ENCODE results near the gene UTY. TPM values are rescaled to one million over a fixed set of nuclear protein-coding genes. Genes with fewer than 3 reads are reported as not detected.

Gene UTY
- polyA plus RNA-seq, 3 donors, result not detected

GRCh38 chrY:13415556-13415955 lies 64.3 kb downstream of the UTY start:
- no peak for DNase-seq
- H3K9me3 Mint-ChIP-seq, result no peaks in the 10 kb centered on the region
- H3K27ac Mint-ChIP-seq, result no peak overlapping the region
- H3K9ac ChIP-seq (ENCODE audit: insufficient read depth, low read length, poor library complexity, severe bottlenecking), result no peak overlapping the region
- no peak overlapping the region for H3K27ac ChIP-seq (ENCODE audit: low read depth in 1 of 2, low read length in 2 of 2)
- intact Hi-C loops (cut with micrococcal nuclease), result no loop called here
- no peaks in the 10 kb centered on the region for H3K27me3 ChIP-seq (ENCODE audit: control insufficient read depth in 2 of 2, insufficient read depth in 2 of 2, low read length in 2 of 2)
- no peaks in the 10 kb centered on the region for H4K20me1 ChIP-seq (ENCODE audit: insufficient read depth, low read length)
- no peaks in the 10 kb centered on the region for H3K27me3 Mint-ChIP-seq (ENCODE audit: low read depth in 3 of 3)
- no peak overlapping the region for H3K4me2 ChIP-seq (replicated peaks; ENCODE audit: extremely low read depth, low read length, poor library complexity, severe bottlenecking)
- peaks cover 24% of the 10 kb centered on the region for H3K4me1 Mint-ChIP-seq
- H3K36me3 ChIP-seq (replicated peaks in 1 of 2; ENCODE audit: control insufficient read depth in 1 of 2, insufficient read depth in 2 of 2, low read length in 2 of 2), result peaks cover 0 to 8% of the 10 kb centered on the region in 2 donors
- no peaks in the 10 kb centered on the region for H3K79me2 ChIP-seq (ENCODE audit: insufficient read depth, low read length)
- peaks cover 0 to 11% of the 10 kb centered on the region in 2 donors for H3K4me1 ChIP-seq (ENCODE audit: control insufficient read depth in 1 of 2, insufficient read depth in 2 of 2, low read length in 2 of 2)
- H3K4me3 ChIP-seq (replicated peaks in 1 of 3; ENCODE audit: low read depth in 2 of 3, low read length in 3 of 3), result no peak overlapping the region
- H3K9me3 ChIP-seq (replicated peaks in 1 of 2; ENCODE audit: control insufficient read depth in 1 of 2, insufficient read depth in 1 of 2, low read length in 2 of 2), result no peaks in the 10 kb centered on the region
- peaks cover 0 to 8% of the 10 kb centered on the region in 2 donors for H3K36me3 Mint-ChIP-seq
- no peak overlapping the region for H2AFZ ChIP-seq (ENCODE audit: insufficient read depth, low read depth, low read length, poor library complexity, severe bottlenecking)
- no peak for TF ChIP-seq CTCF (IDR thresholded peaks at IDR 0.05)
- H3K4me3 Mint-ChIP-seq, result no peak overlapping the region

- intact Hi-C loops (cut with micrococcal nuclease), result no loop called here
- Mint-ChIP-seq H3K36me3 (peaks cover 0 to 12% of the 10 kb centered on the region in 2 donors), H3K9me3 (no peaks in the 10 kb centered on the region), H3K4me1 (no peaks in the 10 kb centered on the region), H3K27me3 (ENCODE audit: low read depth in 3 of 3) (no peaks in the 10 kb centered on the region), H3K4me3 (no peak overlapping the region), H3K27ac (no peak overlapping the region)
- no CpG with 5 or more reads among the region's 2 CpGs for WGBS (ENCODE audit: insufficient coverage)
- Histone ChIP-seq H3K9ac (ENCODE audit: insufficient read depth, low read length, poor library complexity, severe bottlenecking) (no peak overlapping the region), H3K4me2 (replicated peaks; ENCODE audit: extremely low read depth, low read length, poor library complexity, severe bottlenecking) (no peak overlapping the region), H3K27me3 (ENCODE audit: control insufficient read depth in 2 of 2, insufficient read depth in 2 of 2, low read length in 2 of 2) (no peaks in the 10 kb centered on the region), H3K9me3 (replicated peaks in 1 of 2; ENCODE audit: control insufficient read depth in 1 of 2, insufficient read depth in 1 of 2, low read length in 2 of 2) (no peaks in the 10 kb centered on the region), H3K4me1 (ENCODE audit: control insufficient read depth in 1 of 2, insufficient read depth in 2 of 2, low read length in 2 of 2) (no peaks in the 10 kb centered on the region), H3K79me2 (ENCODE audit: insufficient read depth, low read length) (no peaks in the 10 kb centered on the region), H3K27ac (ENCODE audit: low read depth in 1 of 2, low read length in 2 of 2) (no peak overlapping the region), H2AFZ (ENCODE audit: insufficient read depth, low read depth, low read length, poor library complexity, severe bottlenecking) (no peak overlapping the region), H3K36me3 (replicated peaks in 1 of 2; ENCODE audit: control insufficient read depth in 1 of 2, insufficient read depth in 2 of 2, low read length in 2 of 2) (peaks cover 0 to 7% of the 10 kb centered on the region in 2 donors), H4K20me1 (ENCODE audit: insufficient read depth, low read length) (no peaks in the 10 kb centered on the region), H3K4me3 (replicated peaks in 1 of 3; ENCODE audit: low read depth in 2 of 3, low read length in 3 of 3) (no peak overlapping the region)
- TF ChIP-seq CTCF (IDR thresholded peaks at IDR 0.05), result no peak
- DNase-seq, result no peak
Measured at GRCh38 chrY:13398876-13399275, 81.0 kb downstream of the UTY start.

Data from CD14-positive monocyte (primary cell).